ENCODE results near the gene POLR3H.
"Not testable (repeated sequence)": the region's sequence is repeated elsewhere in the genome, so short reads cannot be mapped to it uniquely, and the experiment has no call there.

POLR3H gene

GRCh38 chr22:41543854-41544670 lies at the start of gene POLR3H:
Gene POLR3H (minus strand): TSS chr22:41544470. CDS start chr22:41544101, 369 bp downstream.
- peak; percentile 98 for DNase-seq

GRCh38 chr22:41593336-41593960 lies 49.2 kb upstream of the POLR3H start:
- DNase-seq: not testable (repeated sequence)

GRCh38 chr22:41589391-41590241 lies 45.3 kb upstream of the POLR3H start, which contains the start of gene PMM1:
Gene PMM1 (minus strand): TSS chr22:41589840. CDS start chr22:41589805, 35 bp downstream.
- peak; percentile 100 for DNase-seq

- no peak for DNase-seq
Measured at GRCh38 chr22:41587347-41587723, 43.1 kb upstream of the POLR3H start.

GRCh38 chr22:41585898-41586297 lies 41.6 kb upstream of the POLR3H start:
- no peak for DNase-seq

- DNase-seq: no peak
Measured at GRCh38 chr22:41584881-41585280, 40.6 kb upstream of the POLR3H start.

GRCh38 chr22:41582694-41583093 lies 38.4 kb upstream of the POLR3H start:
- DNase-seq: no peak

- no peak for DNase-seq
Measured at GRCh38 chr22:41579997-41580355, 35.7 kb upstream of the POLR3H start.

- no peak for DNase-seq
Measured at GRCh38 chr22:41579297-41579996, 35.2 kb upstream of the POLR3H start.

- no peak for DNase-seq
Measured at GRCh38 chr22:41578818-41579217, 34.5 kb upstream of the POLR3H start.

GRCh38 chr22:41578114-41578513 lies 33.8 kb upstream of the POLR3H start:
- DNase-seq: no peak

GRCh38 chr22:41576877-41577276 lies 32.6 kb upstream of the POLR3H start:
- DNase-seq: no peak

GRCh38 chr22:41575533-41575932 lies 31.3 kb upstream of the POLR3H start:
- DNase-seq: no peak

GRCh38 chr22:41574847-41575381 lies 30.6 kb upstream of the POLR3H start:
- DNase-seq: no peak

- DNase-seq: no peak
Measured at GRCh38 chr22:41573677-41574076, 29.4 kb upstream of the POLR3H start.

- not testable (repeated sequence) for DNase-seq
Measured at GRCh38 chr22:41572305-41572704, 28.0 kb upstream of the POLR3H start.

- no peak for DNase-seq
Measured at GRCh38 chr22:41571786-41572185, 27.5 kb upstream of the POLR3H start.

- DNase-seq: no peak
Measured at GRCh38 chr22:41570221-41570620, 26.0 kb upstream of the POLR3H start.

- no peak for DNase-seq
Measured at GRCh38 chr22:41568811-41569210, 24.5 kb upstream of the POLR3H start.

GRCh38 chr22:41567512-41567768 lies 23.2 kb upstream of the POLR3H start:
- DNase-seq: no peak

GRCh38 chr22:41565403-41566054 lies 21.3 kb upstream of the POLR3H start:
- no peak for DNase-seq

- DNase-seq: no peak
Measured at GRCh38 chr22:41564563-41564962, 20.3 kb upstream of the POLR3H start.
